Stomach (tissue), 9 donors: ENCODE measurements around the gene DEPDC1B. TPM values are rescaled to one million over a fixed set of nuclear protein-coding genes. Genes with fewer than 3 reads are reported as not detected.

Experiments used
- DNase-seq, 2 donors: peaks; one replicate each; pipeline versions ENCODE4 v3.0.0 to v3.0.0-alpha.2; 2013 to 2019
- H3K27ac ChIP-seq, 5 donors: fragments of 200-600 bp in 4 of 5; sonication (generic) in 4 of 5; one replicate each; pipeline ENCODE4 v1.5.1; 2013 to 2019; ENCODE audit warnings: mild to moderate bottlenecking in 1 of 5, moderate library complexity in 1 of 5
- H3K27me3 ChIP-seq, 3 donors: fragments of 200-600 bp; sonication (generic); one replicate each; pipeline ENCODE4 v1.5.1; 2017 to 2019; ENCODE audit warnings: mixed run types in 1 of 3
- H3K36me3 ChIP-seq, 4 donors: fragments of 200-600 bp; sonication (generic); 1 replicate in 3 of 4; 2 replicates in 1 of 4; pipeline ENCODE4 v1.5.1; 2016 to 2019
- H3K4me1 ChIP-seq, 4 donors: fragments of 200-600 bp; sonication (generic); one replicate each; pipeline ENCODE4 v1.5.1; 2016 to 2019
- H3K4me3 ChIP-seq, 4 donors: fragments of 200-600 bp; sonication (generic) in 3 of 4; one replicate each; pipeline ENCODE4 v1.5.1; 2016 to 2019; ENCODE audit warnings: mild to moderate bottlenecking in 1 of 4
- H3K9me3 ChIP-seq, 4 donors: fragments of 200-600 bp; sonication (generic); one replicate each; pipeline ENCODE4 v1.5.1; 2016 to 2019
- CTCF ChIP-seq, 7 experiments: fragments of 450-650 bp in 4 of 7; fragments of 200-600 bp in 3 of 7; sonication (generic) in 3 of 7; IDR thresholded peaks; one replicate each; pipeline ENCODE4 v1.5.1; 2016 to 2019; ENCODE audit warnings: antibody characterized with exemption in 7 of 7, control low read depth in 2 of 7, mild to moderate bottlenecking in 1 of 7
- EP300 ChIP-seq: sonication (generic); formaldehyde crosslinking; IDR thresholded peaks from one replicate; pipeline ENCODE4 v1.6.1; 2017; ENCODE audit warnings: antibody characterized with exemption
- POLR2A ChIP-seq, 4 donors: fragments of 450-650 bp; IDR thresholded peaks; one replicate each; pipeline ENCODE4 v1.6.1; 2016; ENCODE audit warnings: antibody characterized with exemption in 4 of 4, control low read depth in 2 of 4, mild to moderate bottlenecking in 1 of 4, moderate library complexity in 1 of 4
- POLR2AphosphoS5 ChIP-seq, 3 donors: sonication (generic); formaldehyde crosslinking; IDR thresholded peaks; one replicate each; pipeline ENCODE4 v1.6.1; 2016; ENCODE audit warnings: antibody characterized with exemption in 3 of 3
- WGBS, 5 donors: extraction: QIAGEN DNeasy Blood & Tissue Kit in 3 of 5; methylation state at CpG; one replicate each; pipeline versions ENCODE4 v1.1.5 to v1.1.7; 2013 to 2018; 5-methylcytosine and 5-hydroxymethylcytosine counted together
- intact Hi-C: fragments of 100-400 bp; cut with DNase I; formaldehyde crosslinking; loops from one replicate; pipeline ENCODE4 v1.15.1; 2023; ENCODE audit warnings: low total_unique reads
- polyA plus RNA-seq, 3 donors: library from polyadenylated mRNA; stranded (reverse); fragments of 200-250 nt; gene quantifications; one replicate each; pipeline ENCODE4 v1.2.3, GENCODE V29; 2013
- total RNA-seq, 5 donors: library from RNA; depleted of rRNA; stranded (reverse); fragments of >200 nt; gene quantifications; one replicate each; pipeline versions ENCODE4 v1.1.0 to v1.2.3, GENCODE V29; 2014 to 2016
- donor health status: healthy with polysubstance abuse.
- donor health status: Bipolar disorder and iron deficiency.
- donor health status: healthy.

Gene DEPDC1B
- total and polyA plus RNA-seq, 8 donors, result 0.14 to 40.6 (median 1.9) TPM; not detected in 1

- H3K36me3 ChIP-seq, result no peaks in the 10 kb centered on the region
- TF ChIP-seq POLR2A (IDR thresholded peaks at IDR 0.05) (no peak), CTCF (IDR thresholded peaks at IDR 0.05) (no peak), POLR2AphosphoS5 (IDR thresholded peaks at IDR 0.05) (no peak), EP300 (no peak)
- no peaks in the 10 kb centered on the region for H3K4me1 ChIP-seq
- H3K27ac ChIP-seq, result no peak overlapping the region
- peak in 1 of 2 donors; percentile 30 for DNase-seq
- no peaks in the 10 kb centered on the region for H3K27me3 ChIP-seq
- H3K9me3 ChIP-seq, result peaks cover 0 to 18% (median 5%) of the 10 kb centered on the region in 4 donors
- intact Hi-C loops, result no loop called here
- no peak overlapping the region for H3K4me3 ChIP-seq
- 78 to 90% (median 88%) methylated on average over 3 of the region's 3 CpGs for WGBS, 5 donors
Measured at GRCh38 chr5:60578315-60578714, 121.7 kb downstream of the DEPDC1B start.

GRCh38 chr5:60577116-60577515 lies 122.8 kb downstream of the DEPDC1B start:
- 94 to 100% (median 96%) methylated on average over 1 of the region's 1 CpG for WGBS, 5 donors
- Histone ChIP-seq H3K4me3 (no peak overlapping the region), H3K27ac (no peak overlapping the region), H3K36me3 (no peaks in the 10 kb centered on the region), H3K27me3 (no peaks in the 10 kb centered on the region), H3K9me3 (peaks cover 0 to 18% (median 5%) of the 10 kb centered on the region in 4 donors), H3K4me1 (no peaks in the 10 kb centered on the region)
- no peak for DNase-seq
- no peak for TF ChIP-seq EP300
- no peak for TF ChIP-seq CTCF (IDR thresholded peaks at IDR 0.05)
- TF ChIP-seq POLR2AphosphoS5 (IDR thresholded peaks at IDR 0.05), result no peak
- TF ChIP-seq POLR2A (IDR thresholded peaks at IDR 0.05), result no peak
- intact Hi-C loops, result no loop called here

- Histone ChIP-seq H3K27ac (no peak overlapping the region), H3K4me1 (no peaks in the 10 kb centered on the region), H3K27me3 (no peaks in the 10 kb centered on the region), H3K36me3 (no peaks in the 10 kb centered on the region), H3K9me3 (peaks cover 0 to 18% (median 5%) of the 10 kb centered on the region in 4 donors), H3K4me3 (no peak overlapping the region)
- intact Hi-C loops, result no loop called here
- TF ChIP-seq EP300 (no peak), POLR2AphosphoS5 (IDR thresholded peaks at IDR 0.05) (no peak), POLR2A (IDR thresholded peaks at IDR 0.05) (no peak), CTCF (IDR thresholded peaks at IDR 0.05) (no peak)
- DNase-seq, result no peak
- 68 to 93% (median 88%) methylated on average over 2 of the region's 2 CpGs for WGBS, 5 donors
Measured at GRCh38 chr5:60576425-60576824, 123.5 kb downstream of the DEPDC1B start.

- Histone ChIP-seq H3K4me1 (no peaks in the 10 kb centered on the region), H3K27ac (no peak overlapping the region), H3K9me3 (peaks cover 11 to 26% (median 17%) of the 10 kb centered on the region in 4 donors), H3K27me3 (no peaks in the 10 kb centered on the region), H3K36me3 (no peaks in the 10 kb centered on the region), H3K4me3 (no peak overlapping the region)
- no peak for TF ChIP-seq POLR2AphosphoS5 (IDR thresholded peaks at IDR 0.05)
- no peak for TF ChIP-seq EP300
- TF ChIP-seq CTCF (IDR thresholded peaks at IDR 0.05), result no peak
- TF ChIP-seq POLR2A (IDR thresholded peaks at IDR 0.05), result no peak
- intact Hi-C loops, result no loop called here
- DNase-seq, result no peak
- WGBS, 5 donors, result 96 to 100% (median 98%) methylated on average over 1 to 2 of the region's 2 CpGs
Measured at GRCh38 chr5:60568646-60569045, 131.3 kb downstream of the DEPDC1B start.
